ENCODE measurements around the gene EYA2. TPM values are rescaled to one million over a fixed set of nuclear protein-coding genes. Genes with fewer than 3 reads are reported as not detected.
A peak's percentile ranks its signal among the peaks of the same experiment; 100 is the strongest.

Gene EYA2, protein sequence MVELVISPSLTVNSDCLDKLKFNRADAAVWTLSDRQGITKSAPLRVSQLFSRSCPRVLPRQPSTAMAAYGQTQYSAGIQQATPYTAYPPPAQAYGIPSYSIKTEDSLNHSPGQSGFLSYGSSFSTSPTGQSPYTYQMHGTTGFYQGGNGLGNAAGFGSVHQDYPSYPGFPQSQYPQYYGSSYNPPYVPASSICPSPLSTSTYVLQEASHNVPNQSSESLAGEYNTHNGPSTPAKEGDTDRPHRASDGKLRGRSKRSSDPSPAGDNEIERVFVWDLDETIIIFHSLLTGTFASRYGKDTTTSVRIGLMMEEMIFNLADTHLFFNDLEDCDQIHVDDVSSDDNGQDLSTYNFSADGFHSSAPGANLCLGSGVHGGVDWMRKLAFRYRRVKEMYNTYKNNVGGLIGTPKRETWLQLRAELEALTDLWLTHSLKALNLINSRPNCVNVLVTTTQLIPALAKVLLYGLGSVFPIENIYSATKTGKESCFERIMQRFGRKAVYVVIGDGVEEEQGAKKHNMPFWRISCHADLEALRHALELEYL
- total RNA-seq (2022) (0.12 TPM in 1 of 2 replicates, not detected in the other), Bru-seq, nascent RNA (percentile 11 among the genes with signal in this experiment), BruChase-seq, experiment 1, labeled RNA remaining after a 6-hour chase (percentile 3 among the genes with signal in this experiment), BruChase-seq, experiment 2, labeled RNA remaining after a 2-hour chase (percentile 5 among the genes with signal in this experiment)
- long read RNA-seq: 0 reads

DNA sequence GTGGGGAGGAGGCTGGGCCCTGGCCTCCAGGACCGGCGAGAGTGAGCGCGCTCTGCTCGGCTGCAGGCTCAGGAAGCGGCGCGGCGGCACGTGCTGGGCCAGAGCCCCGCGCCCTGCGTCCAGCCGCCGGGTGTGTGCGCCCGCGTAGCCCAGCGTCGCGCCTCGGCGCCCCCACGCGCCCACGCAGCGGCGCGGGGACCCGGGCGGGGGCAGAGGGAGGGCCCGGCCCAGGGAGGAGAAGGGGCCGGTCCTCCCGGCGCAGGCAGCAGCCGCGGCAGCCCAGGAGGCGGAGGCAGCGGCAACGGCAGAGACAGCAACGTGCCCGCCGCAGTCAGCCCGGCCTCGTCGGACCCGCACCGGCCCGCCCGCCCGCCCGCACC is at the start of gene EYA2:
Gene EYA2, plus strand, starts transcription at position 265 of the 380 bp plus-strand sequence. CDS start 95,168 bp downstream, outside the sequence.
- CTCF ChIA-PET: no interaction called here
- no peak within 1 kb of the TSS for H3K27ac Mint-ChIP-seq (ENCODE audit: low read depth, unreplicated experiment)
- no peaks in the 10 kb centered on the region for H3K36me3 Mint-ChIP-seq (ENCODE audit: insufficient read depth, unreplicated experiment)
- peaks cover 84% of the 10 kb centered on the region for H3K27me3 Mint-ChIP-seq (ENCODE audit: insufficient read depth, unreplicated experiment)
- H3K4me1 Mint-ChIP-seq (ENCODE audit: insufficient read depth, unreplicated experiment): peaks cover 5% of the 10 kb centered on the region
- no TSS peak for BruUV-seq (replicated peaks)
- no peak for DNase-seq (ENCODE audit: unreplicated experiment)
- intact Hi-C loops (cut with micrococcal nuclease): no loop called here
- POLR2A ChIA-PET: no interaction called here
- H3K9me3 Mint-ChIP-seq (ENCODE audit: unreplicated experiment): peaks cover 6% of the 10 kb centered on the region
- peak within 1 kb of the TSS; percentile 60 for H3K4me3 Mint-ChIP-seq (ENCODE audit: unreplicated experiment)
- no peak for TF ChIP-seq CTCF (IDR thresholded peaks at IDR 0.05; ENCODE audit: unreplicated experiment)

- CTCF ChIA-PET: no interaction called here
These were observed 49.7 kb upstream of the EYA2 start for GRCh38 chr20:46844965-46845364.

GRCh38 chr20:46849269-46849668 is 45.4 kb upstream of the EYA2 start:
- Mint-ChIP-seq H3K4me3 (ENCODE audit: unreplicated experiment) (no peak overlapping the region), H3K27me3 (ENCODE audit: insufficient read depth, unreplicated experiment) (no peaks in the 10 kb centered on the region), H3K4me1 (ENCODE audit: insufficient read depth, unreplicated experiment) (no peaks in the 10 kb centered on the region), H3K36me3 (ENCODE audit: insufficient read depth, unreplicated experiment) (no peaks in the 10 kb centered on the region), H3K27ac (ENCODE audit: low read depth, unreplicated experiment) (no peak overlapping the region), H3K9me3 (ENCODE audit: unreplicated experiment) (no peaks in the 10 kb centered on the region)
- TF ChIP-seq CTCF (IDR thresholded peaks at IDR 0.05; ENCODE audit: unreplicated experiment): no peak
- DNase-seq (ENCODE audit: unreplicated experiment): no peak
- ChIA-PET POLR2A (no interaction called here), CTCF (no interaction called here)
- no TSS peak for BruUV-seq (replicated peaks)
- intact Hi-C loops (cut with micrococcal nuclease): no loop called here

More at GRCh38 chr20:46844965-46845364, 49.7 kb upstream of the EYA2 start:
- H3K9me3 Mint-ChIP-seq (ENCODE audit: unreplicated experiment): no peaks in the 10 kb centered on the region
- H3K27ac Mint-ChIP-seq (ENCODE audit: low read depth, unreplicated experiment): no peak overlapping the region
- H3K27me3 Mint-ChIP-seq (ENCODE audit: insufficient read depth, unreplicated experiment): peaks cover 18% of the 10 kb centered on the region
- POLR2A ChIA-PET: no interaction called here
- H3K36me3 Mint-ChIP-seq (ENCODE audit: insufficient read depth, unreplicated experiment): no peaks in the 10 kb centered on the region
- no peak for TF ChIP-seq CTCF (IDR thresholded peaks at IDR 0.05; ENCODE audit: unreplicated experiment)
- no TSS peak for BruUV-seq (replicated peaks)
- DNase-seq (ENCODE audit: unreplicated experiment): no peak
- no peak overlapping the region for H3K4me3 Mint-ChIP-seq (ENCODE audit: unreplicated experiment)
- intact Hi-C loops (cut with micrococcal nuclease): no loop called here
- no peaks in the 10 kb centered on the region for H3K4me1 Mint-ChIP-seq (ENCODE audit: insufficient read depth, unreplicated experiment)

DNA sequence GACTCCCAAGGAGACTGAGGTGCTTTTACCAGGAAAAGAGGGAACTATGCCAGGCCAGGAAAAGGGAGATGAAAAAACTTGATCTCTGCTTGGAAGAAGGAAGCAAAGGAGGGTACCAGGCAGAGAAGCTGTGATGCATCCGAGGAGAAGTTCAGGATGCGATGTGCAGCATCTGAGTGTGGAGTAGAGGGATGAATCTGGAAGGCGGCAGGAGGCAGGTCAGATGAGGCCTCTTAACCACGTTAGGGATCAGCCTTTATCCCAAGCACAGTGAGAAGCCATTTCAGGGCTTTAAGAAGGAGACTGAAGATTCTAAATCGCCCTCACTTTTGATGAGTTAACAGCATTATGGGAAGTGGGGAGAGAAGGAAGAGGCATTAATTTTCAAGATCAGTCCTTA is 44.9 kb upstream of the EYA2 start:
- no peaks in the 10 kb centered on the region for H3K36me3 Mint-ChIP-seq (ENCODE audit: insufficient read depth, unreplicated experiment)
- TF ChIP-seq CTCF (IDR thresholded peaks at IDR 0.05; ENCODE audit: unreplicated experiment): no peak
- no peak overlapping the region for H3K27ac Mint-ChIP-seq (ENCODE audit: low read depth, unreplicated experiment)
- BruUV-seq (replicated peaks): no TSS peak
- intact Hi-C loops (cut with micrococcal nuclease): no loop called here
- ChIA-PET POLR2A (no interaction called here), CTCF (interaction anchor here (0.7 kb wide), 1 partner anchor 16 kb away, joined by 3 read pairs; no protein-coding TSS in a partner anchor)
- no peaks in the 10 kb centered on the region for H3K27me3 Mint-ChIP-seq (ENCODE audit: insufficient read depth, unreplicated experiment)
- no peak for DNase-seq (ENCODE audit: unreplicated experiment)
- no peaks in the 10 kb centered on the region for H3K4me1 Mint-ChIP-seq (ENCODE audit: insufficient read depth, unreplicated experiment)
- no peaks in the 10 kb centered on the region for H3K9me3 Mint-ChIP-seq (ENCODE audit: unreplicated experiment)
- no peak overlapping the region for H3K4me3 Mint-ChIP-seq (ENCODE audit: unreplicated experiment)

All from MCF 10A (cell line).